GM12878 (cell line): ENCODE data around the gene NR2F1-AS1.

Experiments used
- CHD4 ChIP-seq: fragments of 200-600 bp; sonication (generic); IDR thresholded peaks from 2 replicates; pipeline ENCODE4 v1.6.1; 2016; ENCODE audit warnings: mild to moderate bottlenecking
- CREB1 ChIP-seq: IDR thresholded peaks from 2 replicates; pipeline ENCODE4 v1.6.1; 2012; ENCODE audit warnings: low read depth, mild to moderate bottlenecking, inconsistent platforms
- EZH2 ChIP-seq: IDR thresholded peaks from 2 replicates; pipeline ENCODE4 v1.6.1; 2012; ENCODE audit warnings: low read depth, mild to moderate bottlenecking, control low read depth, inconsistent platforms, low read length, borderline replicate concordance; ENCODE audit not compliant: control insufficient read depth
- FOXK2 ChIP-seq: fragments of 450-650 bp; IDR thresholded peaks from 2 replicates; pipeline ENCODE4 v1.6.1; 2017; ENCODE audit warnings: mild to moderate bottlenecking, moderate library complexity
- GABPA ChIP-seq: IDR thresholded peaks from 2 replicates; pipeline ENCODE4 v1.6.1; 2014; ENCODE audit warnings: antibody characterized with exemption, low read depth, mild to moderate bottlenecking, inconsistent platforms
- NR2F1 ChIP-seq: fragments of 450-650 bp; conservative IDR thresholded peaks from 2 replicates; pipeline ENCODE4 v1.6.1; 2017; ENCODE audit warnings: mild to moderate bottlenecking
- POLR2A ChIP-seq: IDR thresholded peaks from 2 replicates; pipeline ENCODE4 v1.6.1; 2011; ENCODE audit warnings: low read depth, mild to moderate bottlenecking, low read length
- SREBF2 ChIP-seq: IDR thresholded peaks from 2 replicates; pipeline ENCODE4 v1.6.1; 2012; ENCODE audit warnings: mild to moderate bottlenecking, low read length
- YY1 ChIP-seq: IDR thresholded peaks from 2 replicates; pipeline ENCODE4 v1.6.1; 2011; ENCODE audit warnings: low read depth, mild to moderate bottlenecking, low read length
- TF ChIP-seq, protein P1 (sequence below): IDR thresholded peaks from 2 replicates; pipeline ENCODE4 v1.6.1; 2011; ENCODE audit warnings: low read depth, mild to moderate bottlenecking, low read length, moderate library complexity, borderline replicate concordance; ENCODE audit errors: extremely low read depth
- TF ChIP-seq, protein P2 (sequence below): fragments of 450-650 bp; formaldehyde crosslinking; IDR thresholded peaks from 2 replicates; pipeline ENCODE4 v1.4.0; 2020; ENCODE audit warnings: mild to moderate bottlenecking, moderate library complexity

DNA sequence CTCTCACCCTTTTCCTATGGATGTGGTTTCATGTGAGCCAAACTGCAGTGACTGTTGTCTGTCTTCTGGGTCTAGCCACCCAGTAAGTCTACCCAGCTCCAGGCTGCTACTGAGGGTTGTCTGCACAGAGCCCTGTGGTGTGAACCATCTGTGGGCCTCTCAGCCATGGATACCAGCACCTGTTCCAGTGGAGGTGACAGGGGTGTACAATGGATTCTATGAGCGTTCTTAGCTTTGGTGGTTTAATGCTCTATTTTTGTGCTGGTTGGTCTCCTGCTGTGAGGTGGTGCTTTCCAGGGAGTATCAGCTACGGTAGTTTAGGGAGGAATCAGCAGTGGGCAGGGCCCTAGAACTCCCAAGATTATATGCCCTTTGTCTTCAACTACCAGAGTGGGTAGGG, 186.7 kb downstream of the NR2F1-AS1 start:
- TF ChIP-seq CREB1 (no peak), NR2F1 (no peak), GABPA (no peak), YY1 (no peak), POLR2A (no peak), CHD4 (no peak), FOXK2 (no peak), EZH2 (no peak), SREBF2 (no peak)
- TF ChIP-seq, protein P1, sequence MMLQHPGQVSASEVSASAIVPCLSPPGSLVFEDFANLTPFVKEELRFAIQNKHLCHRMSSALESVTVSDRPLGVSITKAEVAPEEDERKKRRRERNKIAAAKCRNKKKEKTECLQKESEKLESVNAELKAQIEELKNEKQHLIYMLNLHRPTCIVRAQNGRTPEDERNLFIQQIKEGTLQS, result no peak
- TF ChIP-seq, protein P2, sequence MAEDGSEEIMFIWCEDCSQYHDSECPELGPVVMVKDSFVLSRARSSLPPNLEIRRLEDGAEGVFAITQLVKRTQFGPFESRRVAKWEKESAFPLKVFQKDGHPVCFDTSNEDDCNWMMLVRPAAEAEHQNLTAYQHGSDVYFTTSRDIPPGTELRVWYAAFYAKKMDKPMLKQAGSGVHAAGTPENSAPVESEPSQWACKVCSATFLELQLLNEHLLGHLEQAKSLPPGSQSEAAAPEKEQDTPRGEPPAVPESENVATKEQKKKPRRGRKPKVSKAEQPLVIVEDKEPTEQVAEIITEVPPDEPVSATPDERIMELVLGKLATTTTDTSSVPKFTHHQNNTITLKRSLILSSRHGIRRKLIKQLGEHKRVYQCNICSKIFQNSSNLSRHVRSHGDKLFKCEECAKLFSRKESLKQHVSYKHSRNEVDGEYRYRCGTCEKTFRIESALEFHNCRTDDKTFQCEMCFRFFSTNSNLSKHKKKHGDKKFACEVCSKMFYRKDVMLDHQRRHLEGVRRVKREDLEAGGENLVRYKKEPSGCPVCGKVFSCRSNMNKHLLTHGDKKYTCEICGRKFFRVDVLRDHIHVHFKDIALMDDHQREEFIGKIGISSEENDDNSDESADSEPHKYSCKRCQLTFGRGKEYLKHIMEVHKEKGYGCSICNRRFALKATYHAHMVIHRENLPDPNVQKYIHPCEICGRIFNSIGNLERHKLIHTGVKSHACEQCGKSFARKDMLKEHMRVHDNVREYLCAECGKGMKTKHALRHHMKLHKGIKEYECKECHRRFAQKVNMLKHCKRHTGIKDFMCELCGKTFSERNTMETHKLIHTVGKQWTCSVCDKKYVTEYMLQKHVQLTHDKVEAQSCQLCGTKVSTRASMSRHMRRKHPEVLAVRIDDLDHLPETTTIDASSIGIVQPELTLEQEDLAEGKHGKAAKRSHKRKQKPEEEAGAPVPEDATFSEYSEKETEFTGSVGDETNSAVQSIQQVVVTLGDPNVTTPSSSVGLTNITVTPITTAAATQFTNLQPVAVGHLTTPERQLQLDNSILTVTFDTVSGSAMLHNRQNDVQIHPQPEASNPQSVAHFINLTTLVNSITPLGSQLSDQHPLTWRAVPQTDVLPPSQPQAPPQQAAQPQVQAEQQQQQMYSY (CRISPR knock-in tag), result no peak
